Measurements from ENCODE around the gene DPF3. TPM values are rescaled to one million over a fixed set of nuclear protein-coding genes. Genes with fewer than 3 reads are reported as not detected.

Gene DPF3
- total RNA-seq, 2 donors from 2014 or later: 11.0 TPM; not detected in 1

DNA sequence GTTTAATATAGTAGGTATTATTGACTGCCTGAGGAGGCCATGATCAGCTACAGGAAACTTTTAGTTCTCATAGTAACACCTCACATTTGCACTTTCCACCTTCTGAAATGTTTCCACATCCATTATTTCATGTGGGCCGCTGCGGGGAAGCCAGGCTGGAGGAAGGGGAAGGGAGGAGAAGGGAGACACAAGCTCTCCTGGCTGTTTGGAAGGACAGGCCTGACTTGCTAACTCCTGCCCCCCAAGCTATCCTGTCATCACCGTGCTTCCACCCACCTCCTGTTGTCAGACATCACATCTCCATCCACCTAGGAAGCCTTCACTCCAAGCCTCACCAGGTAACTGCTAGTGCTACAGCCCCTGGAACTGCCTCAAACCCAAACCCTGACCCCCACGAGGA lies 9.5 kb downstream of the DPF3 start:
- no peak for TF ChIP-seq POLR2A (IDR thresholded peaks at IDR 0.05)
- no peak for TF ChIP-seq CTCF (IDR thresholded peaks at IDR 0.05)
- no peak for TF ChIP-seq POLR2AphosphoS5 (IDR thresholded peaks at IDR 0.05)
- no peak overlapping the region for H3K27ac ChIP-seq
- no peaks in the 10 kb centered on the region for H3K4me1 ChIP-seq (replicated peaks)
- intact Hi-C loops (cut with DNase I): no loop called here
- peaks cover 7% of the 10 kb centered on the region for H3K27me3 ChIP-seq (replicated peaks; ENCODE audit: insufficient read depth)
- 90% methylated on average over 4 of the region's 4 CpGs for WGBS
- no peak for DNase-seq (ENCODE audit: low spot score)
- no peaks in the 10 kb centered on the region for H3K36me3 ChIP-seq
- H3K4me3 ChIP-seq: no peak overlapping the region
- H3K9me3 ChIP-seq: no peaks in the 10 kb centered on the region

- 75% methylated on average over 4 of the region's 4 CpGs for WGBS
- Histone ChIP-seq H3K9me3 (no peaks in the 10 kb centered on the region), H3K4me1 (replicated peaks) (no peaks in the 10 kb centered on the region), H3K36me3 (no peaks in the 10 kb centered on the region), H3K4me3 (no peak overlapping the region), H3K27me3 (replicated peaks; ENCODE audit: insufficient read depth) (peaks cover 4% of the 10 kb centered on the region), H3K27ac (no peak overlapping the region)
- intact Hi-C loops (cut with DNase I): no loop called here
- no peak for DNase-seq (ENCODE audit: low spot score)
- TF ChIP-seq POLR2AphosphoS5 (IDR thresholded peaks at IDR 0.05): no peak
- no peak for TF ChIP-seq CTCF (IDR thresholded peaks at IDR 0.05)
- no peak for TF ChIP-seq POLR2A (IDR thresholded peaks at IDR 0.05)
Measured at GRCh38 chr14:72883961-72884360, 9.9 kb downstream of the DPF3 start.

DNA sequence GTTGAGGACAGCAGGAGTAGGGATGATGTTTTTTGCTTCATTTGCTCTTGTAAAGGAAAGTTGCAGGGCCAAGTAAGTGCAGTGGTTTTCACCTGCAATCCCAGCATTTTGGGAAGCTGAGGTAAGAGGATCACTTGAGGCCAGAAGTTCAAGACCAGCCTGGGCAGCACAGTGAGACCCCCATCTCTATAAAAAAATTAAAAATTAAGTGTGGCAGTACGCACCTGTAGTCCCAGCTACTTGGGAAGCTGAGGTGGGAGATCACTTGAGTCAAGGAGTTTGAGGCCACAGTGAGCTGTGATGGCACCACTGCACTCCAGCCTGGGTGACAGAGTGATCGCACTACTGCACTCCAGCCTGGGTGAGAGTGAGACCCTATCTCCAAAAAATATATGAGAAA lies 10.8 kb downstream of the DPF3 start:
- no peak overlapping the region for H3K27ac ChIP-seq
- H3K9me3 ChIP-seq: no peaks in the 10 kb centered on the region
- no peak for DNase-seq (ENCODE audit: low spot score)
- WGBS: 92% methylated on average over 2 of the region's 2 CpGs
- no peaks in the 10 kb centered on the region for H3K36me3 ChIP-seq
- intact Hi-C loops (cut with DNase I): no loop called here
- no peaks in the 10 kb centered on the region for H3K27me3 ChIP-seq (replicated peaks; ENCODE audit: insufficient read depth)
- no peaks in the 10 kb centered on the region for H3K4me1 ChIP-seq (replicated peaks)
- no peak overlapping the region for H3K4me3 ChIP-seq
- TF ChIP-seq CTCF (IDR thresholded peaks at IDR 0.05) (no peak), POLR2A (IDR thresholded peaks at IDR 0.05) (no peak), POLR2AphosphoS5 (IDR thresholded peaks at IDR 0.05) (no peak)

GRCh38 chr14:72882463-72882862 lies 11.4 kb downstream of the DPF3 start:
- no peaks in the 10 kb centered on the region for H3K4me1 ChIP-seq (replicated peaks)
- H3K27ac ChIP-seq: no peak overlapping the region
- intact Hi-C loops (cut with DNase I): no loop called here
- H3K4me3 ChIP-seq: no peak overlapping the region
- H3K27me3 ChIP-seq (replicated peaks; ENCODE audit: insufficient read depth): no peaks in the 10 kb centered on the region
- TF ChIP-seq POLR2A (IDR thresholded peaks at IDR 0.05): no peak
- no peak for TF ChIP-seq CTCF (IDR thresholded peaks at IDR 0.05)
- no peak for TF ChIP-seq POLR2AphosphoS5 (IDR thresholded peaks at IDR 0.05)
- H3K36me3 ChIP-seq: no peaks in the 10 kb centered on the region
- H3K9me3 ChIP-seq: no peaks in the 10 kb centered on the region
- WGBS: 55% methylated on average over 7 of the region's 7 CpGs
- no peak for DNase-seq (ENCODE audit: low spot score)

- TF ChIP-seq CTCF (IDR thresholded peaks at IDR 0.05): no peak
- TF ChIP-seq POLR2AphosphoS5 (IDR thresholded peaks at IDR 0.05): no peak
- no peak for TF ChIP-seq POLR2A (IDR thresholded peaks at IDR 0.05)
- no peak overlapping the region for H3K27ac ChIP-seq
- no peaks in the 10 kb centered on the region for H3K9me3 ChIP-seq
- H3K4me1 ChIP-seq (replicated peaks): no peaks in the 10 kb centered on the region
- H3K27me3 ChIP-seq (replicated peaks; ENCODE audit: insufficient read depth): no peaks in the 10 kb centered on the region
- DNase-seq (ENCODE audit: low spot score): no peak
- intact Hi-C loops (cut with DNase I): no loop called here
- 75% methylated on average over 1 of the region's 1 CpG for WGBS
- no peaks in the 10 kb centered on the region for H3K36me3 ChIP-seq
- H3K4me3 ChIP-seq: no peak overlapping the region
Measured at GRCh38 chr14:72882047-72882446, 11.9 kb downstream of the DPF3 start.

Measured in prostate gland (tissue), 2 donors.